ENCODE results near the gene LRRC7.

LRRC7 gene

GRCh38 chr1:69794831-69795230, 227.1 kb downstream of the LRRC7 start:
- TF ChIP-seq ZFX (IDR thresholded peaks at IDR 0.05), result no peak
- TF ChIP-seq, protein P1, sequence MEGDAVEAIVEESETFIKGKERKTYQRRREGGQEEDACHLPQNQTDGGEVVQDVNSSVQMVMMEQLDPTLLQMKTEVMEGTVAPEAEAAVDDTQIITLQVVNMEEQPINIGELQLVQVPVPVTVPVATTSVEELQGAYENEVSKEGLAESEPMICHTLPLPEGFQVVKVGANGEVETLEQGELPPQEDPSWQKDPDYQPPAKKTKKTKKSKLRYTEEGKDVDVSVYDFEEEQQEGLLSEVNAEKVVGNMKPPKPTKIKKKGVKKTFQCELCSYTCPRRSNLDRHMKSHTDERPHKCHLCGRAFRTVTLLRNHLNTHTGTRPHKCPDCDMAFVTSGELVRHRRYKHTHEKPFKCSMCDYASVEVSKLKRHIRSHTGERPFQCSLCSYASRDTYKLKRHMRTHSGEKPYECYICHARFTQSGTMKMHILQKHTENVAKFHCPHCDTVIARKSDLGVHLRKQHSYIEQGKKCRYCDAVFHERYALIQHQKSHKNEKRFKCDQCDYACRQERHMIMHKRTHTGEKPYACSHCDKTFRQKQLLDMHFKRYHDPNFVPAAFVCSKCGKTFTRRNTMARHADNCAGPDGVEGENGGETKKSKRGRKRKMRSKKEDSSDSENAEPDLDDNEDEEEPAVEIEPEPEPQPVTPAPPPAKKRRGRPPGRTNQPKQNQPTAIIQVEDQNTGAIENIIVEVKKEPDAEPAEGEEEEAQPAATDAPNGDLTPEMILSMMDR (conservative IDR thresholded peaks at IDR 0.05), result no peak
- no peak overlapping the region for H3K27ac ChIP-seq

DNA sequence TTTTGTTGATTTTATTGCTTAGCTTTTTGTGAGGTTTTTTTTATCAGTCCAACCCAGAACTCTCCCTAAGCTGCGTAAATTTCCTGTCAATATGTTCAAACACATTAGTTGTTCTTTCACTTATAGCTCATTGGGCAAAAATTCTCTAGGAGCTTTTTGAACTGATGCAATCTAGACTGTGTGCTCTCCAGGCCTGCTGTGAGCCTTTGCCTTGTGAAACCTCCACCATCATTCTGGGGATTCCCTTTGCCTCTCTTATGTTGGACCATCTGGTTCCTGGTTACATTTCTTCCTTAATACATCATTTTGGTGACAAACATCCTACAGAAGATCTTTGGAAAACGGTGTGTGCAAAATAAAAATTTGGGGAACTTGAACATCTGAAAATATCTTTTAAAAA, 247.2 kb downstream of the LRRC7 start:
- TF ChIP-seq, protein P1 (conservative IDR thresholded peaks at IDR 0.05), result no peak
- TF ChIP-seq ZFX (IDR thresholded peaks at IDR 0.05), result no peak
- H3K27ac ChIP-seq, result no peak overlapping the region

- H3K27ac ChIP-seq, result no peak overlapping the region
- TF ChIP-seq, protein P1 (conservative IDR thresholded peaks at IDR 0.05), result no peak
- TF ChIP-seq ZFX (IDR thresholded peaks at IDR 0.05), result no peak
Measured at GRCh38 chr1:69824932-69825331, 257.2 kb downstream of the LRRC7 start.

DNA sequence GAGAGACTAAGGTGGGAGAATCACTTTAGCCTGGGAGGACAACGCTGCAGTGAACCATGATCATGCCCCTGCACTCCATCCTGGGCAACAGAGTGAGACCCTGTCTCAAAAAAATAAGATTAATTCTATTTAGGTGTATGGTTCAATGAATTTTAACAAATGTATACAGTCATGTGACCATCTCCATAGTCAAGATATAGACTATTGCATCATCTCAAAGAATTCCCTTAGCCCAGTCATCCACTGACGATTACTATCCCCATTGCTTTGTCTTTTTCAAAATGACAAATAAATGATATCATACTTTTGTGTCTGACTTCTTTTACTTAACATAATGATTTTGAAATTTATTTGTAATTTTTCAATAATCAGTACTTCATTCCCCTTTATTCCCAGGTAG, 260.0 kb downstream of the LRRC7 start:
- TF ChIP-seq, protein P1 (conservative IDR thresholded peaks at IDR 0.05), result no peak
- TF ChIP-seq ZFX (IDR thresholded peaks at IDR 0.05), result no peak
- H3K27ac ChIP-seq, result no peak overlapping the region

DNA sequence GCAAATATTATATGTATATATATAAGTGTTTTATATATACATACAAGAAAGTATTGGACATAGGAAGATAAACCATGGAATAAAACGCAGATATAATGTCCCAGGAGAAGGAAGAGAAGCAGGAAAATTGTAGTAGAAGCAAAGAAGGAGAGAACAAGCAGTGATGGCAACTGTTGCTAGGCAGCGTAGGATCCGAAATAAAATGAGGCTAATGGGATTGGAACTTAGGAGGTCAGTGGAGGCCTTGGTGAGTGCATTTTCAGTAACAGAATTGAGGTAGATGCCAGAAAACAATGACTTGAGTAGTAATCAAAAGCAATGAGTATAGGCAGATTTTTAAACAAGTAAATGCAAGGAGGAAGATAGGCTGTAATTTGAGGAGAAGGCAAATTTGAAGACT, 265.8 kb downstream of the LRRC7 start:
- TF ChIP-seq, protein P1 (conservative IDR thresholded peaks at IDR 0.05), result no peak
- no peak for TF ChIP-seq ZFX (IDR thresholded peaks at IDR 0.05)

GRCh38 chr1:69834336-69834735, 266.6 kb downstream of the LRRC7 start:
- H3K27ac ChIP-seq, result no peak overlapping the region
- no peak for TF ChIP-seq ZFX (IDR thresholded peaks at IDR 0.05)
- TF ChIP-seq, protein P1 (conservative IDR thresholded peaks at IDR 0.05), result no peak

More for the DNA sequence above, 265.8 kb downstream of the LRRC7 start:
- H3K27ac ChIP-seq, result no peak overlapping the region

GRCh38 chr1:69835955-69836354, 268.2 kb downstream of the LRRC7 start:
- TF ChIP-seq ZFX (IDR thresholded peaks at IDR 0.05), result no peak
- TF ChIP-seq, protein P1 (conservative IDR thresholded peaks at IDR 0.05), result no peak
- H3K27ac ChIP-seq, result no peak overlapping the region

Measured in C4-2B (cell line).